OCI-LY3 (cell line): ENCODE measurements around the gene MPRIP.

Source experiments
- EZH2phosphoT487 ChIP-seq: fragments of 200-600 bp; shearing (Covaris generic); IDR thresholded peaks from 2 replicates; pipeline ENCODE4 v1.6.1; 2018; ENCODE audit warnings: antibody characterized with exemption, mixed run types, low read depth
- TF ChIP-seq, protein P1 (sequence below): fragments of 200-600, 300-600 bp; sonication (generic); IDR thresholded peaks from 2 replicates; pipeline ENCODE4 v1.5.1; 2014; ENCODE audit warnings: antibody characterized with exemption, low read length, low read depth

DNA sequence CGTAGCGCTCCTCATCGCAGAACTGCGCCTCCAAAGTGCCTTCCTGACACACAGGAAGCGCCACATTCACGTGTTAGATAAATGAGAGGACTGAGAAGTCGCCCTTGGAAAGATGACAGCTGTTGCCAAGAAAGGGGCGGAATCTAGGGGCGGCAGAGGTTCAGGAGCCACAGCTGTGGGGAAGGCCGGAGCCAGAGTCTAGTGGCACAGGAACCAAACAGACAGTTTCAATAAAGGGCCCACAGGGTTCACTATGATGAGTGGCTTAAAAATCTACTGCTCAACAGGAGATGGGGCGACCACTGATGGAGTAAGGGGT lies 190.0 kb downstream of the MPRIP start:
- TF ChIP-seq, protein P1, sequence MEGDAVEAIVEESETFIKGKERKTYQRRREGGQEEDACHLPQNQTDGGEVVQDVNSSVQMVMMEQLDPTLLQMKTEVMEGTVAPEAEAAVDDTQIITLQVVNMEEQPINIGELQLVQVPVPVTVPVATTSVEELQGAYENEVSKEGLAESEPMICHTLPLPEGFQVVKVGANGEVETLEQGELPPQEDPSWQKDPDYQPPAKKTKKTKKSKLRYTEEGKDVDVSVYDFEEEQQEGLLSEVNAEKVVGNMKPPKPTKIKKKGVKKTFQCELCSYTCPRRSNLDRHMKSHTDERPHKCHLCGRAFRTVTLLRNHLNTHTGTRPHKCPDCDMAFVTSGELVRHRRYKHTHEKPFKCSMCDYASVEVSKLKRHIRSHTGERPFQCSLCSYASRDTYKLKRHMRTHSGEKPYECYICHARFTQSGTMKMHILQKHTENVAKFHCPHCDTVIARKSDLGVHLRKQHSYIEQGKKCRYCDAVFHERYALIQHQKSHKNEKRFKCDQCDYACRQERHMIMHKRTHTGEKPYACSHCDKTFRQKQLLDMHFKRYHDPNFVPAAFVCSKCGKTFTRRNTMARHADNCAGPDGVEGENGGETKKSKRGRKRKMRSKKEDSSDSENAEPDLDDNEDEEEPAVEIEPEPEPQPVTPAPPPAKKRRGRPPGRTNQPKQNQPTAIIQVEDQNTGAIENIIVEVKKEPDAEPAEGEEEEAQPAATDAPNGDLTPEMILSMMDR = no peak
- no peak for TF ChIP-seq EZH2phosphoT487
